HL-60/S4 (cell line): ENCODE measurements around the gene NAGS.
"Not testable (repeated sequence)": the region's sequence is repeated elsewhere in the genome, so short reads cannot be mapped to it uniquely, and the experiment has no call there.

ENCODE experiments used
- in situ Hi-C: fragments of 300-500 bp; cut with MboI; formaldehyde crosslinking; loops from 2 replicates; pipeline ENCODE4 v1.14.3; 2022; ENCODE audit warnings: low sequenced_read_pairs

NAGS gene

GRCh38 chr17:44004077-44004760 lies at the start of gene NAGS:
NAGS (plus strand) TSS chr17:44004622; CDS start chr17:44004664, 42 bp downstream.
- in situ Hi-C loops, result no loop called here

GRCh38 chr17:43956222-43956621 lies 48.2 kb upstream of the NAGS start:
- in situ Hi-C loops, result no loop called here

GRCh38 chr17:43958748-43959352 lies 45.6 kb upstream of the NAGS start:
- in situ Hi-C loops, result no loop called here

- in situ Hi-C loops, result not testable (repeated sequence)
Observed at GRCh38 chr17:43961292-43961691, 43.1 kb upstream of the NAGS start.

GRCh38 chr17:43961954-43962353 lies 42.5 kb upstream of the NAGS start:
- in situ Hi-C loops, result no loop called here

GRCh38 chr17:43962479-43962878 lies 41.9 kb upstream of the NAGS start:
- in situ Hi-C loops, result no loop called here

- in situ Hi-C loops, result no loop called here
Observed at GRCh38 chr17:43966276-43966675, 38.1 kb upstream of the NAGS start.

- in situ Hi-C loops, result no loop called here
Observed at GRCh38 chr17:43967251-43967875, 37.1 kb upstream of the NAGS start.

GRCh38 chr17:43970366-43970765 lies 34.1 kb upstream of the NAGS start:
- in situ Hi-C loops, result no loop called here

GRCh38 chr17:43971436-43971835 lies 33.0 kb upstream of the NAGS start:
- in situ Hi-C loops, result not testable (repeated sequence)

GRCh38 chr17:43972444-43973212 lies 31.8 kb upstream of the NAGS start:
- in situ Hi-C loops, result not testable (repeated sequence)

GRCh38 chr17:43974382-43975266 lies 29.8 kb upstream of the NAGS start:
- in situ Hi-C loops, result no loop called here

GRCh38 chr17:43975898-43976297 lies 28.5 kb upstream of the NAGS start:
- in situ Hi-C loops, result no loop called here

GRCh38 chr17:43976963-43977837 lies 27.2 kb upstream of the NAGS start:
- in situ Hi-C loops, result no loop called here

GRCh38 chr17:43978078-43978477 lies 26.3 kb upstream of the NAGS start:
- in situ Hi-C loops, result no loop called here

- in situ Hi-C loops, result no loop called here
Observed at GRCh38 chr17:43979011-43979410, 25.4 kb upstream of the NAGS start.

GRCh38 chr17:43979671-43980070 lies 24.8 kb upstream of the NAGS start:
- in situ Hi-C loops, result no loop called here

- in situ Hi-C loops, result no loop called here
Observed at GRCh38 chr17:43982171-43982570, 22.3 kb upstream of the NAGS start.

GRCh38 chr17:43983196-43983514 lies 21.3 kb upstream of the NAGS start:
- in situ Hi-C loops, result no loop called here
